H1 (cell line): Measurements from ENCODE around the gene DOCK8.

Experiments
- BCL11A ChIP-seq, 2 experiments: IDR thresholded peaks; one replicate each; pipeline ENCODE4 v1.6.1; 2011; ENCODE audit warnings: low read depth in 2 of 2, low read length in 2 of 2, mild to moderate bottlenecking in 2 of 2
- CBX5 ChIP-seq: fragments of 300-800, 300-1000 bp; sonication (generic); IDR thresholded peaks from 2 replicates; pipeline ENCODE4 v1.7.1; 2016; ENCODE audit warnings: antibody characterized with exemption, low read length, low read depth
- CTCF ChIP-seq, 3 experiments: IDR thresholded peaks; 1 replicate in 2 of 3; 2 replicates in 1 of 3; pipeline versions ENCODE4 v1.5.1 to v1.6.1; 2011; ENCODE audit warnings: low read length in 3 of 3, mild to moderate bottlenecking in 3 of 3, inconsistent platforms in 2 of 3, low read depth in 1 of 3, moderate library complexity in 1 of 3; ENCODE audit not compliant: insufficient read depth in 1 of 3; ENCODE audit errors: control extremely low read depth in 1 of 3
- EP300 ChIP-seq, 2 experiments: IDR thresholded peaks; 1 replicate in 1 of 2; 2 replicates in 1 of 2; pipeline ENCODE4 v1.6.1; 2011 to 2012; ENCODE audit warnings: low read depth in 2 of 2, low read length in 2 of 2, mild to moderate bottlenecking in 2 of 2, borderline replicate concordance in 1 of 2, inconsistent platforms in 1 of 2, moderate library complexity in 1 of 2
- FOSL1 ChIP-seq: IDR thresholded peaks from 2 replicates; pipeline ENCODE4 v1.6.1; 2011; ENCODE audit warnings: mild to moderate bottlenecking, low read depth, low read length, moderate library complexity; ENCODE audit not compliant: insufficient read depth
- KDM1A ChIP-seq: fragments of 200-600, 300-600 bp; sonication (generic); IDR thresholded peaks from 2 replicates; pipeline ENCODE4 v1.7.1; 2016; ENCODE audit warnings: mild to moderate bottlenecking, low read length, borderline replicate concordance
- MAFK ChIP-seq: IDR thresholded peaks from 2 replicates; pipeline ENCODE4 v1.6.1; 2012; ENCODE audit warnings: low read depth, mild to moderate bottlenecking, improper control_type of control experiment, low read length
- POLR2A ChIP-seq, 2 experiments: IDR thresholded peaks; 1 replicate in 1 of 2; 2 replicates in 1 of 2; pipeline ENCODE4 v1.6.1; 2011; ENCODE audit warnings: low read depth in 2 of 2, low read length in 2 of 2, mild to moderate bottlenecking in 2 of 2; ENCODE audit errors: control extremely low read depth in 1 of 2
- POLR2AphosphoS5 ChIP-seq: IDR thresholded peaks from 2 replicates; pipeline ENCODE4 v1.6.1; 2011; ENCODE audit warnings: low read depth, low read length
- RAD21 ChIP-seq, 2 experiments: IDR thresholded peaks in 1 of 2; conservative IDR thresholded peaks in 1 of 2; 2 replicates each; pipeline ENCODE4 v1.6.1; 2011; ENCODE audit warnings: low read depth in 2 of 2, low read length in 2 of 2, improper control_type of control experiment in 1 of 2, inconsistent platforms in 1 of 2, mild to moderate bottlenecking in 1 of 2, moderate library complexity in 1 of 2
- SP1 ChIP-seq: IDR thresholded peaks from 2 replicates; pipeline ENCODE4 v1.6.1; 2011; ENCODE audit warnings: low read depth, low read length
- YY1 ChIP-seq: IDR thresholded peaks from 2 replicates; pipeline ENCODE4 v1.6.1; 2011; ENCODE audit warnings: low read depth, mild to moderate bottlenecking, low read length

- TF ChIP-seq SP1 (no peak), KDM1A (no peak), CTCF (IDR thresholded peaks at IDR 0.05; ENCODE audit: control extremely low read depth in 1 of 3, insufficient read depth in 1 of 3, low read depth in 1 of 3, low read length in 3 of 3) (no peak), YY1 (no peak), FOSL1 (no peak), POLR2A (IDR thresholded peaks at IDR 0.05; ENCODE audit: control extremely low read depth in 1 of 2, low read depth in 2 of 2, low read length in 2 of 2) (no peak), POLR2AphosphoS5 (no peak), EP300 (IDR thresholded peaks at IDR 0.05; ENCODE audit: borderline replicate concordance in 1 of 2, low read depth in 2 of 2, low read length in 2 of 2) (no peak), MAFK (no peak), BCL11A (IDR thresholded peaks at IDR 0.05; ENCODE audit: low read depth in 2 of 2, low read length in 2 of 2) (no peak), CBX5 (no peak), RAD21 (IDR thresholded peaks at IDR 0.05 in 1 of 2, conservative IDR thresholded peaks at IDR 0.05 in 1 of 2; ENCODE audit: low read depth in 2 of 2, low read length in 2 of 2) (no peak)
Measured at GRCh38 chr9:438066-438465, 223.4 kb downstream of the DOCK8 start.
